Panc1 (cell line): ENCODE results near the gene SAMD1. TPM values are rescaled to one million over a fixed set of nuclear protein-coding genes. Genes with fewer than 3 reads are reported as not detected.

Experiments
- ATAC-seq: fragments of 200-7000 bp; cut with Tn5 transposase; 2 replicates; pipeline ENCODE4 v1.9.1; 2020; ENCODE audit warnings: mild to moderate bottlenecking, moderate library complexity
- BruUV-seq: library from RNA; stranded (reverse); fragments of 400-500 nt; replicated peaks from 2 replicates; lab custom pipeline; 2021; lab: Mats Ljungman, UMichigan
- CTCF ChIA-PET: fragments of 300-600 bp; sonication (Branson Sonifier 250); formaldehyde crosslinking; loops from one replicate; lab custom pipeline; 2022; ENCODE audit warnings: antibody characterized with exemption; lab: Charles Lee
- POLR2A ChIA-PET: fragments of 300-600 bp; sonication (Branson Sonifier 250); formaldehyde crosslinking; loops from one replicate; lab custom pipeline; 2022; ENCODE audit warnings: antibody characterized with exemption; lab: Charles Lee
- DNase-seq: peaks from one replicate; pipeline ENCODE4 v3.0.0-alpha.2; 2010; ENCODE audit warnings: low read depth, low spot score
- H3K27ac ChIP-seq: 2 replicates; pipeline ENCODE4 v1.5.1; 2011; ENCODE audit warnings: mild to moderate bottlenecking, low read length, inconsistent platforms
- H3K27me3 ChIP-seq: fragments of 200-500 bp; sonication (Bioruptor generic); 2 replicates; pipeline ENCODE4 v1.6.0; 2014; ENCODE audit warnings: low read length, inconsistent platforms; ENCODE audit not compliant: control insufficient read depth, insufficient read depth
- H3K36me3 ChIP-seq: fragments of 200-500 bp; sonication (Bioruptor generic); 2 replicates; pipeline ENCODE4 v1.5.1; 2014; ENCODE audit warnings: inconsistent platforms, mild to moderate bottlenecking, low read length, moderate library complexity; ENCODE audit not compliant: control insufficient read depth, insufficient read depth
- H3K4me1 ChIP-seq: 2 replicates; pipeline ENCODE4 v1.5.1; 2011; ENCODE audit warnings: inconsistent platforms, mild to moderate bottlenecking, low read length, moderate library complexity; ENCODE audit not compliant: control insufficient read depth, insufficient read depth
- H3K4me3 ChIP-seq, 2 experiments: 2 replicates each; pipeline ENCODE4 v1.5.1; 2011 to 2012; ENCODE audit warnings: low read depth in 2 of 2, low read length in 2 of 2, mild to moderate bottlenecking in 2 of 2, inconsistent platforms in 1 of 2, moderate library complexity in 1 of 2
- H3K9me3 ChIP-seq: fragments of 200-500 bp; sonication (Bioruptor generic); 2 replicates; pipeline ENCODE4 v1.5.1; 2014; ENCODE audit warnings: low read depth, mild to moderate bottlenecking, inconsistent platforms, low read length, moderate library complexity; ENCODE audit not compliant: control insufficient read depth, insufficient read depth
- POLR2AphosphoS5 ChIP-seq: IDR thresholded peaks from 2 replicates; pipeline ENCODE4 v1.6.1; 2012; ENCODE audit warnings: mild to moderate bottlenecking, low read depth, low read length, moderate library complexity
- REST ChIP-seq, 2 experiments: IDR thresholded peaks; 2 replicates each; pipeline ENCODE4 v1.6.1; 2011 to 2012; ENCODE audit warnings: low read depth in 2 of 2, control low read depth in 1 of 2, low read length in 1 of 2, mild to moderate bottlenecking in 1 of 2, moderate library complexity in 1 of 2; ENCODE audit not compliant: insufficient read depth in 1 of 2
- SIN3A ChIP-seq: IDR thresholded peaks from 2 replicates; pipeline ENCODE4 v1.6.1; 2012; ENCODE audit warnings: low read depth, mild to moderate bottlenecking, low read length, moderate library complexity, borderline replicate concordance; ENCODE audit not compliant: insufficient read depth
- TCF7L2 ChIP-seq: IDR thresholded peaks from 2 replicates; pipeline ENCODE4 v1.6.1; 2011; ENCODE audit warnings: mild to moderate bottlenecking, low read depth, low read length, inconsistent platforms
- in situ Hi-C: cut with HindIII; loops from 2 replicates; pipeline ENCODE4 v1.10.0; 2016; ENCODE audit warnings: low sequenced_read_pairs, low pct_unique_long_range_greater_than_20kb
- intact Hi-C: fragments of 100-400 bp; cut with micrococcal nuclease; formaldehyde crosslinking; loops from one replicate; pipeline ENCODE4 v1.10.0; 2022; ENCODE audit not compliant: unreplicated experiment
- total RNA-seq: library from RNA; stranded (reverse); gene quantifications from one replicate; pipeline ENCODE4 v1.2.1, GENCODE V29; 2021; ENCODE audit not compliant: unreplicated experiment
- TF ChIP-seq, protein P1 (sequence below): fragments of 450-650 bp; IDR thresholded peaks from 2 replicates; pipeline ENCODE4 v1.5.1; 2017; ENCODE audit warnings: mild to moderate bottlenecking

The SAMD1 gene
- total RNA-seq, 1 experiment from 2014 or later, result 82.0 TPM

GRCh38 chr19:14063105-14063504 is 27.4 kb downstream of the SAMD1 start:
- Histone ChIP-seq H3K4me1 (peaks cover 3% of the 10 kb centered on the region; the same call in 1 of the 2 replicates), H3K36me3 (no peaks in the 10 kb centered on the region), H3K27ac (no peak overlapping the region), H3K27me3 (no peaks in the 10 kb centered on the region), H3K4me3 (no peak overlapping the region), H3K9me3 (no peaks in the 10 kb centered on the region)
- TF ChIP-seq, protein P1, sequence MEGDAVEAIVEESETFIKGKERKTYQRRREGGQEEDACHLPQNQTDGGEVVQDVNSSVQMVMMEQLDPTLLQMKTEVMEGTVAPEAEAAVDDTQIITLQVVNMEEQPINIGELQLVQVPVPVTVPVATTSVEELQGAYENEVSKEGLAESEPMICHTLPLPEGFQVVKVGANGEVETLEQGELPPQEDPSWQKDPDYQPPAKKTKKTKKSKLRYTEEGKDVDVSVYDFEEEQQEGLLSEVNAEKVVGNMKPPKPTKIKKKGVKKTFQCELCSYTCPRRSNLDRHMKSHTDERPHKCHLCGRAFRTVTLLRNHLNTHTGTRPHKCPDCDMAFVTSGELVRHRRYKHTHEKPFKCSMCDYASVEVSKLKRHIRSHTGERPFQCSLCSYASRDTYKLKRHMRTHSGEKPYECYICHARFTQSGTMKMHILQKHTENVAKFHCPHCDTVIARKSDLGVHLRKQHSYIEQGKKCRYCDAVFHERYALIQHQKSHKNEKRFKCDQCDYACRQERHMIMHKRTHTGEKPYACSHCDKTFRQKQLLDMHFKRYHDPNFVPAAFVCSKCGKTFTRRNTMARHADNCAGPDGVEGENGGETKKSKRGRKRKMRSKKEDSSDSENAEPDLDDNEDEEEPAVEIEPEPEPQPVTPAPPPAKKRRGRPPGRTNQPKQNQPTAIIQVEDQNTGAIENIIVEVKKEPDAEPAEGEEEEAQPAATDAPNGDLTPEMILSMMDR, result no peak
- TF ChIP-seq TCF7L2 (no peak), SIN3A (no peak), POLR2AphosphoS5 (no peak), REST (IDR thresholded peaks at IDR 0.05; ENCODE audit: insufficient read depth in 1 of 2, low read depth in 2 of 2, low read length in 1 of 2) (no peak)
- intact Hi-C loops (no loop called here), in situ Hi-C loops (no loop called here)
- ATAC-seq (no peak), DNase-seq (no peak)
- no TSS peak for BruUV-seq
- CTCF ChIA-PET, result no interaction called here
- POLR2A ChIA-PET, result no interaction called here

DNA sequence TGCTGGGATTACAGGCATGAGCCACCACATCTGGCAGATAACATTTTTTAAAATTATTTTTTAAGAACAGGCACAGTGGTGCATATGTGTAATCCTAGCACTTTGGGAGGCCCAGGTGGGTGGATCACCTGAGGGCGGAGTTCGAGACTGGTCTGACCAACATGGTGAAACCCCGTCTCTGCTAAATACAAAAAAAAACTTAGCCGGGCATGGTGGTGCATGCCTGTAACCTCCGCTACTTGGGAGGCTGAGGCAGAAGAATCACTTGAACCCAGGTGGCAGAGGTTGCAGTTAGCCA is 28.0 kb downstream of the SAMD1 start:
- no TSS peak for BruUV-seq
- no peak for DNase-seq
- in situ Hi-C loops, result no loop called here
- intact Hi-C loops, result no loop called here
- no peak for ATAC-seq
- H3K27me3 ChIP-seq, result no peaks in the 10 kb centered on the region
- ChIA-PET POLR2A (no interaction called here), CTCF (no interaction called here)
- no peak overlapping the region for H3K27ac ChIP-seq
- TF ChIP-seq REST (IDR thresholded peaks at IDR 0.05; ENCODE audit: insufficient read depth in 1 of 2, low read depth in 2 of 2, low read length in 1 of 2), result no peak
- no peak for TF ChIP-seq SIN3A
- TF ChIP-seq, protein P1, result no peak
- no peak for TF ChIP-seq TCF7L2
- TF ChIP-seq POLR2AphosphoS5, result no peak
- H3K4me1 ChIP-seq, result peaks cover 5% of the 10 kb centered on the region; the same call in 1 of the 2 replicates
- H3K9me3 ChIP-seq, result no peaks in the 10 kb centered on the region
- no peaks in the 10 kb centered on the region for H3K36me3 ChIP-seq
- H3K4me3 ChIP-seq, result no peak overlapping the region
